ENCODE data around the gene CCDC149.

DNA sequence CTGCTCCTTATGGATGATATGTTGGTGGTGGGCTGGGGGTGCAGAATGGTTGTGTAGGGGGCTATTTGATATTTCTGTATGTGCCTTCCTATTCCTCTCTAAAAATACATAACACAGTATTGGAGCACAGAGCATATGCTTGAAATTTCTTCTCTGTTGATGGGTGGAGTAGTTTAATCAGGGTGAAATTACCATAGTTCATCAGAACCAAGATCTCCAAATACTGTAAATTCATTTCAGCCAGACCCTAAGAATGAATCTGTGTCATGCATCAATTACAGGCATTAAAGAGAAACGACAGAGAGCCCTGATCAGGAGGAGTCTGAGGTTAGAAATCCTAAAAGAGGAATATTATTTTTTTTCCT, 25.1 kb upstream of the CCDC149 start:
- TF ChIP-seq, protein P1, sequence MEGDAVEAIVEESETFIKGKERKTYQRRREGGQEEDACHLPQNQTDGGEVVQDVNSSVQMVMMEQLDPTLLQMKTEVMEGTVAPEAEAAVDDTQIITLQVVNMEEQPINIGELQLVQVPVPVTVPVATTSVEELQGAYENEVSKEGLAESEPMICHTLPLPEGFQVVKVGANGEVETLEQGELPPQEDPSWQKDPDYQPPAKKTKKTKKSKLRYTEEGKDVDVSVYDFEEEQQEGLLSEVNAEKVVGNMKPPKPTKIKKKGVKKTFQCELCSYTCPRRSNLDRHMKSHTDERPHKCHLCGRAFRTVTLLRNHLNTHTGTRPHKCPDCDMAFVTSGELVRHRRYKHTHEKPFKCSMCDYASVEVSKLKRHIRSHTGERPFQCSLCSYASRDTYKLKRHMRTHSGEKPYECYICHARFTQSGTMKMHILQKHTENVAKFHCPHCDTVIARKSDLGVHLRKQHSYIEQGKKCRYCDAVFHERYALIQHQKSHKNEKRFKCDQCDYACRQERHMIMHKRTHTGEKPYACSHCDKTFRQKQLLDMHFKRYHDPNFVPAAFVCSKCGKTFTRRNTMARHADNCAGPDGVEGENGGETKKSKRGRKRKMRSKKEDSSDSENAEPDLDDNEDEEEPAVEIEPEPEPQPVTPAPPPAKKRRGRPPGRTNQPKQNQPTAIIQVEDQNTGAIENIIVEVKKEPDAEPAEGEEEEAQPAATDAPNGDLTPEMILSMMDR (IDR thresholded peaks at IDR 0.05) = no peak
- TF ChIP-seq POLR2A (IDR thresholded peaks at IDR 0.05) = no peak

All from vagina (tissue), 2 donors.